ENCODE results near the gene PRKCA. TPM values are rescaled to one million over a fixed set of nuclear protein-coding genes. Genes with fewer than 3 reads are reported as not detected.

PRKCA gene
- total RNA-seq, 3 donors from 2014 or later: 42.3 to 77.7 (median 56.3) TPM

DNA sequence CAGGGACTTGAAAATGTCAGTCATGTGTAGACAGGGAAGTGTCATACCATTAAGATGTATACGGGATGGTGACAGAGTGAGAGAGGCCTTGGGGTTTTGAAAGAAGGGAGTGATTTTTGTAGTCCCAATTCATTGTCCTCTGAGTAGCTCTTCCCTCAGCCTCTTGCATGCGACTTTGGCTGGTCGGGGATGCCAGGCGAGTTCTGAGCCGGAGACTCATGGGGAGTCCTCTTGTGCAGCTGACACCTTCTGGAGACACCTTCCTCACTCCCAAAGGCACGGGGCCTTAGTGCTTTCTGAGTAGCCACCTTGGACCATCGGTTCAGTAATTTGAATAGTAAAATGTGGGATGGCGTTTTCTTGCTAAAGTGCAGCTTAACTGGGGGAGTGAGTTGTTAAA is 144.7 kb downstream of the PRKCA start:
- intact Hi-C loops (cut with DNase I, micrococcal nuclease): no loop called here
- Histone ChIP-seq H3K36me3 (ENCODE audit: low read depth) (no peaks in the 10 kb centered on the region), H3K4me3 (no peak overlapping the region), H3K9me3 (no peaks in the 10 kb centered on the region), H3K4me1 (ENCODE audit: low read depth) (peaks cover 14% of the 10 kb centered on the region)
- TF ChIP-seq, protein P1, sequence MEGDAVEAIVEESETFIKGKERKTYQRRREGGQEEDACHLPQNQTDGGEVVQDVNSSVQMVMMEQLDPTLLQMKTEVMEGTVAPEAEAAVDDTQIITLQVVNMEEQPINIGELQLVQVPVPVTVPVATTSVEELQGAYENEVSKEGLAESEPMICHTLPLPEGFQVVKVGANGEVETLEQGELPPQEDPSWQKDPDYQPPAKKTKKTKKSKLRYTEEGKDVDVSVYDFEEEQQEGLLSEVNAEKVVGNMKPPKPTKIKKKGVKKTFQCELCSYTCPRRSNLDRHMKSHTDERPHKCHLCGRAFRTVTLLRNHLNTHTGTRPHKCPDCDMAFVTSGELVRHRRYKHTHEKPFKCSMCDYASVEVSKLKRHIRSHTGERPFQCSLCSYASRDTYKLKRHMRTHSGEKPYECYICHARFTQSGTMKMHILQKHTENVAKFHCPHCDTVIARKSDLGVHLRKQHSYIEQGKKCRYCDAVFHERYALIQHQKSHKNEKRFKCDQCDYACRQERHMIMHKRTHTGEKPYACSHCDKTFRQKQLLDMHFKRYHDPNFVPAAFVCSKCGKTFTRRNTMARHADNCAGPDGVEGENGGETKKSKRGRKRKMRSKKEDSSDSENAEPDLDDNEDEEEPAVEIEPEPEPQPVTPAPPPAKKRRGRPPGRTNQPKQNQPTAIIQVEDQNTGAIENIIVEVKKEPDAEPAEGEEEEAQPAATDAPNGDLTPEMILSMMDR (IDR thresholded peaks at IDR 0.05): no peak
- DNase-seq: no peak
- no peak for ATAC-seq

DNA sequence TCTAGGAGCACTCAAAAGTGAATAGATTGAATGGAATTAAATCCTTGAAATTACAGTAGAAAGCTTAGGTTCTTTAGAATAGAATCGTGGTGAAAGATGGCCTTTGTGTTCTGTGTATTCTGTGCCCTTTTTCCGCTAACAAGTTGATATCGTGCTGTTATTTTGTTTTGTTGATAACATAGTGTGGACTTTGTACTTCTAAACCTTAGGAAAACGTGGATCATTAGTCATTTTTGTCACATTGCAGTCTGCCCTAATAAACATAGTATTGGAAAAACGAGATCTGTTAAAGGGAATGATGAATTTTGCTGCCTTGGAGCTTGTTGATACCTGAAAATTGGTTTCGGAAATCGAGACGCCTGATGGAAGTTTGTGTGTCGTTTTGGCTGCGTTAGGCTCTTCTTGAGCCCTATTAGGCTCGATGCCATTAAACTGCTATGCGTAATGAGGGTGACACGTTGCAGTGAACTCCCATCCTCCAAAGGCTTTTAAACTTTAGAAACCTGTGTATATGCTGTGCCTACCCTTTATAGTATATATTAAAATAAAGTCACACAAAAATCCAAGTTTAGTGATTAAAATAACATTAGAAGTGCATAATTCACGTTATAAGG is 145.7 kb downstream of the PRKCA start:
- ATAC-seq: no peak
- DNase-seq: no peak
- TF ChIP-seq, protein P1 (IDR thresholded peaks at IDR 0.05): no peak
- no peak overlapping the region for H3K4me3 ChIP-seq
- H3K36me3 ChIP-seq (ENCODE audit: low read depth): no peaks in the 10 kb centered on the region
- no peaks in the 10 kb centered on the region for H3K9me3 ChIP-seq
- intact Hi-C loops (cut with DNase I, micrococcal nuclease): no loop called here
- H3K4me1 ChIP-seq (ENCODE audit: low read depth): peaks cover 15% of the 10 kb centered on the region

DNA sequence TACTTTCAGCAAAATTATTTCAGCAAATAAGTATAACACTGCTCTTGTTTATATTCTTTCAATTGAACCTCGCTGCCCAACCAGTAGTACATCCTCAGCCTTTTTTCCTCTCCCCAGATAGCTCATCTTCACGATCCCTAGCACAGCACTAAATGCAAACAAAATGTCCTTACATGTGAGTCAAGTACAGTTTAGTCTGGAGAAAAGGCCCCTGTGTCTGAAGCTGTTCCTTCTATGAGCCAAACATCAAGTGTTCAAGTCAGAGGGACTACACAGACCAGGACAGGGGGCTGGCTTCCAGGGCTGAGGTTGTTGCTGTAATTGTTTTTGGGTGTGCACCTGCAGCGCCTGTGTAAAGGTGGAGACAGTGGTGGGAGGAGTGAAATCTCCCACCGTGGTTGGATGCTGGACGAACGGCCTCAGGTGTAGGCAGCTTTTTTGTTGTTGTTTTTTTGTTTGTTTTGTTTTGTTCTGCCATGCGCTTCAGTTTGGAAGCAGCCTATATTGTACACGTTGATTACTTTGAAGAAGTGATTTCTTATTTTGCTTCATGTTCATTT is 147.1 kb downstream of the PRKCA start:
- peaks cover 15% of the 10 kb centered on the region for H3K4me1 ChIP-seq (ENCODE audit: low read depth)
- intact Hi-C loops (cut with DNase I, micrococcal nuclease): no loop called here
- ATAC-seq: no peak
- no peak for DNase-seq
- H3K9me3 ChIP-seq: no peaks in the 10 kb centered on the region
- no peaks in the 10 kb centered on the region for H3K36me3 ChIP-seq (ENCODE audit: low read depth)
- TF ChIP-seq, protein P1 (IDR thresholded peaks at IDR 0.05): no peak
- H3K4me3 ChIP-seq: no peak overlapping the region

DNA sequence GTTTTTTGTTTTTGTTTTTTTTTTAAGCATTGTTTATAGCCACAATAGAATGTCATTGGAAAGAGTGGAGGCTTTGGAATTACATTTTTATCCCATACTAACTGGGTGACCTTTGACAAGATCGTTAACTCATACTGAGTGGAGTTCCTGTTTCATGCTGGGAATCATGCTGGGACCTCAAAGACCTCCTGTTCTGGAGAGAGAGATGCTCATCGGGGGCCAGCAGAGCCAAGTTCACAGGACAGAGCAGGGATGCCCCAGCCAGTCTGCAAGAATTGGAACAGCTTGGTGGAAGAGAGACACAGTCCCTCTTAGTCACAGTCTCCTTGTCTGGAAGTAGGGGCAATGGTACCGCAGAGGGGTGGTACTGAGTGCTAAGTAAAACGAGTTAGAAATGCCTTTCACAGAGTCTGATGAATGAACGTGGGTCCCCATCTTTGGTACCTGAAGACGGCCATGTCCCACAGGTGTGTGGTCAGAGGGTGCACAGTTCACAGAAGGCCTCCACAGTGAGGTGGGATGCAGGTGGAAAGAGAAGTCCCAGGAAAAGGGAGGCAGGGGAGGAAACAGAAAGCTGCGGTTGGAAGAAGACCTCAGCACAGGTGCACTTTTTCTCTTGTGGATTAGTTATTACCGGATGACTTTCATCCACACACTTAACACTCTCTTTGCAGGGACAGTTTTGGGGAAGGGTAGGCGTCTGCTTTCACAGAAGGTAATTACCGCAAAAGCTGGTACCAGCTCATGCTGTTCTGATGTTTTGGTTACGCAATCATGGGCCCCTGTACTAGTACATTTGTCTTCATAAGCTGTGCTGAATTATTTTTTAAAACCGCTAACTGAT is 147.8 kb downstream of the PRKCA start:
- ATAC-seq: no peak
- no peak for DNase-seq
- intact Hi-C loops (cut with DNase I, micrococcal nuclease): no loop called here
- Histone ChIP-seq H3K9me3 (no peaks in the 10 kb centered on the region), H3K4me3 (no peak overlapping the region), H3K4me1 (ENCODE audit: low read depth) (peaks cover 15% of the 10 kb centered on the region), H3K36me3 (ENCODE audit: low read depth) (no peaks in the 10 kb centered on the region)
- TF ChIP-seq, protein P1 (IDR thresholded peaks at IDR 0.05): no peak

DNA sequence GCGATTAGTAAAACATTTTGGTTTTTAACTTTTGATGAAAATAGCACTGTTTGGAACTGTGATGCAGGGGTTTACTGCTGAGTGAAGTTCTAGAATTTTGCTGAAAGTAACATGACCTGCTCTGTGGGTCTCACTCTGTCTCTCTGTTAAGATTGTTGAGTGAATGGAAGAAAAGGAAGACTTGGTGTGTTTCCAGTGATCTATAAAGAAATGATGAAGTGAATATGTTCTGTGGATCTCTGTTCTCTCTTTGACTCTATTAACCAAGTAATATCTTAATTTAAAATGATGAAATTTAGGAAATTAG is 148.4 kb downstream of the PRKCA start:
- intact Hi-C loops (cut with DNase I, micrococcal nuclease): no loop called here
- H3K36me3 ChIP-seq (ENCODE audit: low read depth): no peaks in the 10 kb centered on the region
- TF ChIP-seq, protein P1 (IDR thresholded peaks at IDR 0.05): no peak
- no peaks in the 10 kb centered on the region for H3K9me3 ChIP-seq
- ATAC-seq: no peak
- H3K4me3 ChIP-seq: no peak overlapping the region
- peaks cover 15% of the 10 kb centered on the region for H3K4me1 ChIP-seq (ENCODE audit: low read depth)
- no peak for DNase-seq
